H54 (cell line): ENCODE results near the gene BEST2.
"Not testable (repeated sequence)": the region's sequence is repeated elsewhere in the genome, so short reads cannot be mapped to it uniquely, and the experiment has no call there.

Experiments
- DNase-seq: peaks from one replicate; pipeline ENCODE4 v3.0.0; 2011; ENCODE audit warnings: low spot score, mixed read lengths; ENCODE audit not compliant: insufficient read length
- FAIRE-seq: peaks from 3 replicates; lab custom pipeline; 2011; peaks lifted over from hg19 to GRCh38; lab: Jason Lieb, UNC
- POLR2A ChIP-seq: IDR thresholded peaks from 2 replicates; pipeline ENCODE4 v1.6.1; 2011; ENCODE audit warnings: low read depth, mild to moderate bottlenecking, low read length

The BEST2 gene

GRCh38 chr19:12722566-12723380, 28.8 kb upstream of the BEST2 start:
- TF ChIP-seq POLR2A, result 0 out of 2 replicates have a peak, but pooled peaks have one; percentile 4
- DNase-seq, result peak; percentile 97
- peak; percentile 80 for FAIRE-seq

GRCh38 chr19:12723381-12723640, 28.3 kb upstream of the BEST2 start:
- no peak for DNase-seq
- TF ChIP-seq POLR2A, result no peak
- FAIRE-seq, result no peak

- TF ChIP-seq POLR2A, result peak; percentile 6; the same call in 1 of the 2 replicates
- DNase-seq, result no peak
- FAIRE-seq, result no peak
Observed at GRCh38 chr19:12723641-12724426, 27.8 kb upstream of the BEST2 start, which contains the start of gene TNPO2. TSS of gene TNPO2 (minus strand) at chr19:12723932. CDS start at chr19:12720977, 2,955 bp downstream.

- FAIRE-seq, result not testable (repeated sequence)
Observed at GRCh38 chr19:12725612-12726011, 26.0 kb upstream of the BEST2 start.

GRCh38 chr19:12726988-12727316, 24.6 kb upstream of the BEST2 start:
- no peak for DNase-seq
- no peak for TF ChIP-seq POLR2A
- FAIRE-seq, result no peak

More at GRCh38 chr19:12725612-12726011, 26.0 kb upstream of the BEST2 start:
- not testable (repeated sequence) for DNase-seq

GRCh38 chr19:12727745-12728433, 23.7 kb upstream of the BEST2 start:
- no peak for TF ChIP-seq POLR2A
- no peak for FAIRE-seq
- DNase-seq, result no peak

- DNase-seq (no peak), FAIRE-seq (no peak)
- no peak for TF ChIP-seq POLR2A
Observed at GRCh38 chr19:12730064-12730463, 21.5 kb upstream of the BEST2 start.

GRCh38 chr19:12731337-12731736, 20.3 kb upstream of the BEST2 start:
- DNase-seq, result no peak
- no peak for FAIRE-seq
- TF ChIP-seq POLR2A, result no peak

GRCh38 chr19:12733369-12734214, 18.0 kb upstream of the BEST2 start:
- DNase-seq, result no peak
- no peak for TF ChIP-seq POLR2A
- FAIRE-seq, result no peak

- DNase-seq, result peak; percentile 95
- FAIRE-seq, result peak; percentile 94
- peak; percentile 66 for TF ChIP-seq POLR2A
Observed at GRCh38 chr19:12736995-12737834, 14.4 kb upstream of the BEST2 start, which contains the start of gene GET3. TSS of gene GET3 (plus strand) at chr19:12737497. CDS start at chr19:12737506, 9 bp downstream.

- TF ChIP-seq POLR2A, result no peak
- FAIRE-seq (no peak), DNase-seq (no peak)
Observed at GRCh38 chr19:12737835-12738351, 13.7 kb upstream of the BEST2 start.

- FAIRE-seq (no peak), DNase-seq (no peak)
- TF ChIP-seq POLR2A, result no peak
Observed at GRCh38 chr19:12745166-12745897, 6.3 kb upstream of the BEST2 start.
